Breast epithelium (tissue), 4 donors: ENCODE measurements around the gene FRS2. TPM values are rescaled to one million over a fixed set of nuclear protein-coding genes. Genes with fewer than 3 reads are reported as not detected.

ENCODE experiments used
- DNase-seq, 2 donors: peaks; one replicate each; pipeline ENCODE4 v3.0.0-alpha.2; 2019; ENCODE audit warnings: low spot score in 2 of 2
- H3K27ac ChIP-seq, 2 donors: fragments of 200-600 bp; sonication (generic) in 1 of 2; one replicate each; pipeline ENCODE4 v1.5.1; 2016 to 2019; ENCODE audit warnings: mild to moderate bottlenecking in 1 of 2
- H3K27me3 ChIP-seq, 2 donors: fragments of 200-600 bp; sonication (generic) in 1 of 2; one replicate each; pipeline versions ENCODE4 v1.5.1 to v1.6.0; 2017 to 2019; ENCODE audit warnings: control low read depth in 1 of 2, mild to moderate bottlenecking in 1 of 2
- H3K36me3 ChIP-seq: fragments of 200-600 bp; one replicate; pipeline ENCODE4 v1.5.1; 2019
- H3K4me1 ChIP-seq, 2 donors: fragments of 200-600 bp; sonication (generic); one replicate each; pipeline ENCODE4 v1.5.1; 2016 to 2019; ENCODE audit warnings: control low read depth in 1 of 2
- H3K4me3 ChIP-seq, 3 donors: fragments of 200-600 bp; sonication (generic); 1 replicate in 2 of 3; 2 replicates in 1 of 3; pipeline ENCODE4 v1.5.1; 2016 to 2019; ENCODE audit warnings: mild to moderate bottlenecking in 3 of 3, moderate library complexity in 2 of 3
- H3K9me3 ChIP-seq, 2 donors: fragments of 200-600 bp; sonication (generic) in 1 of 2; one replicate each; pipeline ENCODE4 v1.5.1; 2016 to 2019; ENCODE audit warnings: control low read depth in 1 of 2
- CTCF ChIP-seq, 3 donors: fragments of 450-650 bp; IDR thresholded peaks; one replicate each; pipeline ENCODE4 v1.5.1; 2016 to 2017; ENCODE audit warnings: antibody characterized with exemption in 3 of 3, mild to moderate bottlenecking in 3 of 3, moderate library complexity in 3 of 3
- POLR2A ChIP-seq: fragments of 450-650 bp; IDR thresholded peaks from one replicate; pipeline ENCODE4 v1.6.1; 2016; ENCODE audit warnings: antibody characterized with exemption, mild to moderate bottlenecking, moderate library complexity
- POLR2AphosphoS5 ChIP-seq, 3 donors: sonication (generic); formaldehyde crosslinking; IDR thresholded peaks; one replicate each; pipeline ENCODE4 v1.6.1; 2017; ENCODE audit warnings: antibody characterized with exemption in 3 of 3
- intact Hi-C: fragments of 100-400 bp; cut with DNase I; formaldehyde crosslinking; loops from one replicate; pipeline ENCODE4 v1.15.1; 2023; ENCODE audit warnings: low total_unique reads
- total RNA-seq, 3 donors: library from RNA; depleted of rRNA; stranded (reverse); fragments of >200 nt; gene quantifications; one replicate each; pipeline ENCODE4 v1.1.0, GENCODE V29; 2016

Gene FRS2
- total RNA-seq, 3 donors from 2014 or later = 54.9 to 125 (median 72.4) TPM

- Histone ChIP-seq H3K4me3 (peak overlapping the region; percentile 81 to 86 (median 85)), H3K27me3 (no peaks in the 10 kb centered on the region), H3K4me1 (peaks cover 0 to 23% of the 10 kb centered on the region in 2 donors), H3K9me3 (no peaks in the 10 kb centered on the region), H3K36me3 (no peaks in the 10 kb centered on the region), H3K27ac (no peak overlapping the region)
- intact Hi-C loops = no loop called here
- no peak for TF ChIP-seq POLR2A
- no peak for TF ChIP-seq CTCF (IDR thresholded peaks at IDR 0.05)
- TF ChIP-seq POLR2AphosphoS5 (IDR thresholded peaks at IDR 0.05) = no peak
- DNase-seq = no peak
Measured at GRCh38 chr12:69471667-69472385, 1.6 kb downstream of the FRS2 start.

GRCh38 chr12:69473262-69473661 lies 3.1 kb downstream of the FRS2 start:
- intact Hi-C loops = no loop called here
- Histone ChIP-seq H3K27ac (peak overlapping the region; percentile 83), H3K4me3 (peak overlapping the region in 1 of 3 donors; percentile 47), H3K4me1 (peaks cover 0 to 23% of the 10 kb centered on the region in 2 donors), H3K27me3 (no peaks in the 10 kb centered on the region), H3K36me3 (no peaks in the 10 kb centered on the region), H3K9me3 (no peaks in the 10 kb centered on the region)
- no peak for TF ChIP-seq POLR2A
- no peak for TF ChIP-seq POLR2AphosphoS5 (IDR thresholded peaks at IDR 0.05)
- no peak for TF ChIP-seq CTCF (IDR thresholded peaks at IDR 0.05)
- DNase-seq = no peak

DNA sequence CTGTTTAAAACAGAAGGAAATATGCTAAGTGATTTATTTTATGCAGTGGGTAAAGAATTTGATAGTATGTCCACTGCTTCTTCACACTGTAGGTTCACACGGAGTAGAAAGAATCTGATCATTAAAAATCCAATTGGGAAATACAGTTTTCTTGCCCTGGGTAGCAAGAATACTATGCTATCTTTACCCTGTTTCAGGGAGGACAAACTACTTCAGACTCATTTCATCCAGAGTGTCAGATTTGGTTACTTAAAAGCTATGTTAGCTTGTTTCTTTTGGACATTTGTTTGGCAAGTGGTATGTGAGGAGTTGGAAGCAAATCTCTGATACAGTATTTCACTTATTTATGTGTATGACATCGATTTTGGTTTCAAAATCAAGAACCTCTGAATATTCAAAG lies 4.3 kb downstream of the FRS2 start:
- no peak for DNase-seq
- H3K9me3 ChIP-seq = no peaks in the 10 kb centered on the region
- intact Hi-C loops = no loop called here
- peak overlapping the region; percentile 83 for H3K27ac ChIP-seq
- TF ChIP-seq CTCF (IDR thresholded peaks at IDR 0.05) (no peak), POLR2AphosphoS5 (IDR thresholded peaks at IDR 0.05) (no peak), POLR2A (no peak)
- peak overlapping the region in 1 of 3 donors; percentile 47 for H3K4me3 ChIP-seq
- H3K27me3 ChIP-seq = no peaks in the 10 kb centered on the region
- no peaks in the 10 kb centered on the region for H3K36me3 ChIP-seq
- H3K4me1 ChIP-seq = peaks cover 0 to 23% of the 10 kb centered on the region in 2 donors

DNA sequence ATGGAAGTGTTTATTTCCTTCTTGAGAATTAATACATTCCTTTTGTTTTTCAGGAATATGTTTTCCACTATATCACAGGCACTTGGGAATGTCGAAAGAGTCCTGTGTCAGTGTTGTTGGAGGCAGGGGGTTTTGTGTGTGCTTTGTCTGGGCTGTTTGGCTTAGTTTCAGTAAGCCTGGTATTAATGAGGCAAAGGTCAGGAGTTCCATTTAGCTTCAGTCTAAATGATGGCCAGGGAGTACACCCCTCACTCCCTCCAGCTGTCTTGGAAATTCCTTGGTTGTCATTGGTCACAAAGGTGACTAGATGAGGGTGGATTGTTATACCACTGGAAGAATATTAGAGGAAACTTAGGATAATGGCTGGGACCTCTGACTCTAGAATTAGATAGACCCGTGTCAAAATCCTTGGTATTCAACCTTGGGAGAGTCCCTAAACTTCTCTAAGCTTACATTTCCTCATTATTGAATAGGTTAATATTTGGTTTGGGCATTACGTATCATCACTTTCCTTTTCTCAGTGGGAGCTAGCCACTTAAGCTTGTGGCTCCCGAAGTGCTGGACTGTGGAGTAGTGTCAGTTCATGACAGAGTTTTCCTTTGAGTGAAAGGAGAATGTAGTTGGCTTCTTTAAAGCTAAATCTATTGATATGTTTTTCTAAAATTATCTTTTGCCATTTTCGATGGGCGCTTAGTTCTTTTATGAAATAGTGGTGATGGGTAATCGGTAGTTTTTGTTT lies 5.2 kb downstream of the FRS2 start:
- H3K9me3 ChIP-seq = no peaks in the 10 kb centered on the region
- TF ChIP-seq POLR2AphosphoS5 (IDR thresholded peaks at IDR 0.05) (no peak), CTCF (IDR thresholded peaks at IDR 0.05) (no peak), POLR2A (no peak)
- intact Hi-C loops = no loop called here
- peak overlapping the region in 2 of 3 donors; percentile 7 to 46 for H3K4me3 ChIP-seq
- peaks cover 0 to 23% of the 10 kb centered on the region in 2 donors for H3K4me1 ChIP-seq
- no peaks in the 10 kb centered on the region for H3K27me3 ChIP-seq
- H3K36me3 ChIP-seq = no peaks in the 10 kb centered on the region
- peak overlapping the region; percentile 83 for H3K27ac ChIP-seq
- no peak for DNase-seq
